Endodermal cell (in vitro differentiated cells): ENCODE data around the gene TACC2. TPM values are rescaled to one million over a fixed set of nuclear protein-coding genes. Genes with fewer than 3 reads are reported as not detected.

Experiments used
- DNase-seq: peaks from one replicate; pipeline ENCODE4 v3.0.0-alpha.2; 2017
- H3K27ac ChIP-seq: 2 replicates; pipeline ENCODE4 v1.5.1; 2013; ENCODE audit warnings: mild to moderate bottlenecking, low read depth, low read length, moderate library complexity
- H3K27me3 ChIP-seq: 2 replicates; pipeline ENCODE4 v1.6.1; 2013; ENCODE audit warnings: mild to moderate bottlenecking, low read length, moderate library complexity; ENCODE audit not compliant: insufficient read depth, control insufficient read depth, poor library complexity, severe bottlenecking
- H3K36me3 ChIP-seq: 2 replicates; pipeline ENCODE4 v1.7.0; 2013; ENCODE audit warnings: mild to moderate bottlenecking, low read length, moderate library complexity; ENCODE audit not compliant: control insufficient read depth, insufficient read depth
- H3K4me1 ChIP-seq: one replicate; pipeline ENCODE4 v1.7.0; 2013; ENCODE audit warnings: low read length; ENCODE audit not compliant: control insufficient read depth, insufficient read depth
- H3K4me3 ChIP-seq: 2 replicates; pipeline ENCODE4 v1.5.1; 2013; ENCODE audit warnings: mild to moderate bottlenecking, low read length, moderate library complexity
- H3K9ac ChIP-seq: 2 replicates; pipeline ENCODE4 v1.6.1; 2013; ENCODE audit warnings: mild to moderate bottlenecking, low read length, moderate library complexity; ENCODE audit not compliant: poor library complexity, severe bottlenecking; ENCODE audit errors: extremely low read depth
- H3K9me3 ChIP-seq: 2 replicates; pipeline ENCODE4 v1.6.1; 2013; ENCODE audit warnings: mild to moderate bottlenecking, low read length, moderate library complexity; ENCODE audit not compliant: control insufficient read depth
- H3K27ac Mint-ChIP-seq: 2 replicates; pipeline ENCODE4 v1.8.0; 2020; ENCODE audit warnings: mixed read lengths
- H3K27me3 Mint-ChIP-seq: 2 replicates; pipeline ENCODE4 v1.8.0; 2021; ENCODE audit warnings: mild to moderate bottlenecking, mixed read lengths; ENCODE audit not compliant: insufficient read depth
- H3K36me3 Mint-ChIP-seq: 2 replicates; pipeline ENCODE4 v1.8.0; 2020; ENCODE audit warnings: low read depth, mixed read lengths
- H3K4me1 Mint-ChIP-seq: 2 replicates; pipeline ENCODE4 v1.8.0; 2020; ENCODE audit warnings: mixed read lengths
- H3K4me3 Mint-ChIP-seq: 2 replicates; pipeline ENCODE4 v1.8.0; 2020; ENCODE audit warnings: mild to moderate bottlenecking, moderate library complexity, mixed read lengths
- H3K9me3 Mint-ChIP-seq: 2 replicates; pipeline ENCODE4 v1.8.0; 2020; ENCODE audit warnings: mild to moderate bottlenecking, mixed read lengths
- WGBS, 2 experiments: methylation state at CpG; one replicate each; pipeline versions ENCODE4 v1.1.5 to v1.1.7; 2013; ENCODE audit warnings: missing lambda C conversion rate in 2 of 2, mixed read lengths in 1 of 2; ENCODE audit not compliant: insufficient coverage in 1 of 2, insufficient read length in 1 of 2; 5-methylcytosine and 5-hydroxymethylcytosine counted together
- total RNA-seq, 2 donors: library from RNA; stranded (reverse); fragmentation: NEBNext Ultra II Directional in 1 of 2; extraction: Animal tissue kit (Norgen Biotek cat#: 25700) in 1 of 2; gene quantifications; 2 replicates in 1 of 2; 3 replicates in 1 of 2; pipeline ENCODE4 v1.2.1, GENCODE V29; 2021
- TF ChIP-seq, protein P1 (sequence below): fragments of 200-600 bp; sonication (generic); conservative IDR thresholded peaks from 2 replicates; pipeline ENCODE4 v1.5.0; 2021; ENCODE audit warnings: antibody characterized with exemption, mild to moderate bottlenecking

TACC2 gene
- total RNA-seq, 2 donors from 2014 or later = 24.5 to 34.1 TPM

- Mint-ChIP-seq H3K27me3 (peaks cover 3% of the 10 kb centered on the region), H3K9me3 (no peaks in the 10 kb centered on the region), H3K4me3 (peak overlapping the region; percentile 67), H3K27ac (peak overlapping the region; percentile 93), H3K36me3 (no peaks in the 10 kb centered on the region), H3K4me1 (peaks cover 34% of the 10 kb centered on the region)
- Histone ChIP-seq H3K4me1 (peaks cover 3% of the 10 kb centered on the region), H3K27ac (no peak overlapping the region), H3K27me3 (no peaks in the 10 kb centered on the region), H3K4me3 (peak overlapping the region; percentile 84), H3K9me3 (no peaks in the 10 kb centered on the region), H3K36me3 (no peaks in the 10 kb centered on the region), H3K9ac (peak overlapping the region; percentile 95)
- TF ChIP-seq, protein P1, sequence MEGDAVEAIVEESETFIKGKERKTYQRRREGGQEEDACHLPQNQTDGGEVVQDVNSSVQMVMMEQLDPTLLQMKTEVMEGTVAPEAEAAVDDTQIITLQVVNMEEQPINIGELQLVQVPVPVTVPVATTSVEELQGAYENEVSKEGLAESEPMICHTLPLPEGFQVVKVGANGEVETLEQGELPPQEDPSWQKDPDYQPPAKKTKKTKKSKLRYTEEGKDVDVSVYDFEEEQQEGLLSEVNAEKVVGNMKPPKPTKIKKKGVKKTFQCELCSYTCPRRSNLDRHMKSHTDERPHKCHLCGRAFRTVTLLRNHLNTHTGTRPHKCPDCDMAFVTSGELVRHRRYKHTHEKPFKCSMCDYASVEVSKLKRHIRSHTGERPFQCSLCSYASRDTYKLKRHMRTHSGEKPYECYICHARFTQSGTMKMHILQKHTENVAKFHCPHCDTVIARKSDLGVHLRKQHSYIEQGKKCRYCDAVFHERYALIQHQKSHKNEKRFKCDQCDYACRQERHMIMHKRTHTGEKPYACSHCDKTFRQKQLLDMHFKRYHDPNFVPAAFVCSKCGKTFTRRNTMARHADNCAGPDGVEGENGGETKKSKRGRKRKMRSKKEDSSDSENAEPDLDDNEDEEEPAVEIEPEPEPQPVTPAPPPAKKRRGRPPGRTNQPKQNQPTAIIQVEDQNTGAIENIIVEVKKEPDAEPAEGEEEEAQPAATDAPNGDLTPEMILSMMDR = no peak
- no peak for DNase-seq
- 61% methylated on average over 11 to 12 of the region's 12 CpGs for WGBS, 2 experiments
These were observed 123.2 kb downstream of the TACC2 start for GRCh38 chr10:122112021-122112616.

GRCh38 chr10:122112625-122113160 is 123.7 kb downstream of the TACC2 start:
- Mint-ChIP-seq H3K27ac (peak overlapping the region; percentile 93), H3K4me1 (peaks cover 34% of the 10 kb centered on the region), H3K36me3 (no peaks in the 10 kb centered on the region), H3K4me3 (peak overlapping the region; percentile 67), H3K9me3 (no peaks in the 10 kb centered on the region), H3K27me3 (peaks cover 3% of the 10 kb centered on the region)
- Histone ChIP-seq H3K4me1 (peaks cover 3% of the 10 kb centered on the region), H3K4me3 (peak overlapping the region; percentile 84), H3K27ac (peak overlapping the region; percentile 80), H3K36me3 (no peaks in the 10 kb centered on the region), H3K9me3 (no peaks in the 10 kb centered on the region), H3K27me3 (no peaks in the 10 kb centered on the region), H3K9ac (peak overlapping the region; percentile 95)
- WGBS, 2 experiments = 1% methylated on average over 30 to 60 of the region's 63 CpGs
- TF ChIP-seq, protein P1 = peak; percentile 59
- peak; percentile 93 for DNase-seq

- peak overlapping the region; percentile 67 for H3K4me3 Mint-ChIP-seq
- no peaks in the 10 kb centered on the region for H3K36me3 Mint-ChIP-seq
- H3K4me1 ChIP-seq = peaks cover 3% of the 10 kb centered on the region
- H3K27me3 ChIP-seq = no peaks in the 10 kb centered on the region
- peak; percentile 88 for DNase-seq
- H3K4me3 ChIP-seq = peak overlapping the region; percentile 84
- H3K36me3 ChIP-seq = no peaks in the 10 kb centered on the region
- peaks cover 34% of the 10 kb centered on the region for H3K4me1 Mint-ChIP-seq
- WGBS, 2 experiments = 1 to 2% methylated on average over 17 to 77 of the region's 77 CpGs
- H3K27ac ChIP-seq = peak overlapping the region; percentile 80
- H3K9me3 ChIP-seq = no peaks in the 10 kb centered on the region
- H3K27me3 Mint-ChIP-seq = peaks cover 3% of the 10 kb centered on the region
- H3K27ac Mint-ChIP-seq = peak overlapping the region; percentile 72
- peak overlapping the region; percentile 95 for H3K9ac ChIP-seq
- TF ChIP-seq, protein P1 = peak; percentile 78
- no peaks in the 10 kb centered on the region for H3K9me3 Mint-ChIP-seq
These were observed 124.4 kb downstream of the TACC2 start for GRCh38 chr10:122113161-122113944.
